Activated CD8-positive, alpha-beta T cell treated with anti-CD3 and anti-CD28 coated beads for 36 hours (primary cell): ENCODE measurements around the gene DNAI1. TPM values are rescaled to one million over a fixed set of nuclear protein-coding genes. Genes with fewer than 3 reads are reported as not detected.

Experiments
- ATAC-seq: fragments of 200-7000 bp; cut with Tn5 transposase; one replicate; pipeline ENCODE4 v1.10.0; 2021; ENCODE audit warnings: mild to moderate bottlenecking, moderate library complexity
- CTCF ChIA-PET: fragments of 350-600 bp; sonication (Branson Sonifier 250); formaldehyde crosslinking; loops from one replicate; lab custom pipeline; 2021; ENCODE audit warnings: antibody characterized with exemption; lab: Charles Lee
- POLR2A ChIA-PET: fragments of 350-600 bp; sonication (Branson Sonifier 250); formaldehyde crosslinking; loops from one replicate; lab custom pipeline; 2021; ENCODE audit warnings: antibody characterized with exemption; lab: Charles Lee
- DNase-seq: peaks from one replicate; pipeline ENCODE4 v3.0.0-alpha.2; 2020
- H3K27ac Mint-ChIP-seq: one replicate; pipeline ENCODE4 v1.8.0; 2021; ENCODE audit warnings: mild to moderate bottlenecking, mixed read lengths
- H3K27me3 Mint-ChIP-seq: one replicate; pipeline ENCODE4 v1.8.0; 2021; ENCODE audit warnings: mixed read lengths
- H3K36me3 Mint-ChIP-seq: one replicate; pipeline ENCODE4 v1.8.0; 2021; ENCODE audit warnings: low read depth, mixed read lengths
- H3K4me1 Mint-ChIP-seq: one replicate; pipeline ENCODE4 v1.8.0; 2021; ENCODE audit warnings: low read depth, mixed read lengths
- H3K4me3 Mint-ChIP-seq: one replicate; pipeline ENCODE4 v1.8.0; 2021; ENCODE audit warnings: mild to moderate bottlenecking, moderate library complexity, mixed read lengths
- H3K9me3 Mint-ChIP-seq: one replicate; pipeline ENCODE4 v1.8.0; 2021; ENCODE audit warnings: mixed read lengths
- CTCF ChIP-seq: fragments of 200-600 bp; IDR thresholded peaks from one replicate; pipeline ENCODE4 v1.8.0; 2022; ENCODE audit warnings: antibody characterized with exemption, mild to moderate bottlenecking
- intact Hi-C: fragments of 100-400 bp; cut with micrococcal nuclease; formaldehyde crosslinking; loops from one replicate; pipeline ENCODE4 v1.10.0; 2022
- total RNA-seq, 2 experiments: library from RNA; stranded (reverse); gene quantifications; one replicate each; pipeline ENCODE4 v1.2.3, GENCODE V29; 2021

Gene DNAI1
- total RNA-seq, 2 experiments from 2014 or later = 0.18 TPM; not detected in 1

GRCh38 chr9:34546834-34547827, 88.5 kb downstream of the DNAI1 start:
- ATAC-seq = peak; percentile 83
- no peaks in the 10 kb centered on the region for H3K9me3 Mint-ChIP-seq
- no peak overlapping the region for H3K27ac Mint-ChIP-seq
- POLR2A ChIA-PET = no interaction called here
- TF ChIP-seq CTCF = peak; percentile 49
- no peak overlapping the region for H3K4me3 Mint-ChIP-seq
- CTCF ChIA-PET = interaction anchor here (0.7 to 2.9 kb wide), 26 partner anchors 9 to 166 kb away, joined by 3 to 24 read pairs (median 5); no protein-coding TSS in a partner anchor
- H3K36me3 Mint-ChIP-seq = no peaks in the 10 kb centered on the region
- peaks cover 15% of the 10 kb centered on the region for H3K27me3 Mint-ChIP-seq
- intact Hi-C loops = loop anchor here (5.0 kb wide), 1 partner anchor 45 kb away; no protein-coding TSS in a partner anchor
- DNase-seq = peak; percentile 89
- H3K4me1 Mint-ChIP-seq = no peaks in the 10 kb centered on the region

- CTCF ChIA-PET = interaction anchor here (0.7 to 2.9 kb wide), 24 partner anchors 10 to 167 kb away, joined by 3 to 24 read pairs (median 5); no protein-coding TSS in a partner anchor
- intact Hi-C loops = loop anchor here (5.0 kb wide), 1 partner anchor 44 kb away; no protein-coding TSS in a partner anchor
- H3K27ac Mint-ChIP-seq = no peak overlapping the region
- ATAC-seq (peak; percentile 69), DNase-seq (peak; percentile 65)
- H3K27me3 Mint-ChIP-seq = peaks cover 15% of the 10 kb centered on the region
- no peaks in the 10 kb centered on the region for H3K9me3 Mint-ChIP-seq
- TF ChIP-seq CTCF = peak; percentile 87
- H3K36me3 Mint-ChIP-seq = no peaks in the 10 kb centered on the region
- no peaks in the 10 kb centered on the region for H3K4me1 Mint-ChIP-seq
- POLR2A ChIA-PET = interaction anchor here (0.6 kb wide), 1 partner anchor 270 kb away, joined by 3 read pairs; no protein-coding TSS in a partner anchor
- H3K4me3 Mint-ChIP-seq = no peak overlapping the region
Measured at GRCh38 chr9:34547960-34548611, 89.5 kb downstream of the DNAI1 start.

- no peak for TF ChIP-seq CTCF
- H3K4me1 Mint-ChIP-seq = no peaks in the 10 kb centered on the region
- no peak overlapping the region for H3K4me3 Mint-ChIP-seq
- POLR2A ChIA-PET = no interaction called here
- intact Hi-C loops = loop anchor here (5.0 kb wide), 1 partner anchor 43 kb away; no protein-coding TSS in a partner anchor
- H3K27me3 Mint-ChIP-seq = peaks cover 15% of the 10 kb centered on the region
- no peaks in the 10 kb centered on the region for H3K9me3 Mint-ChIP-seq
- ATAC-seq (no peak), DNase-seq (no peak)
- no peaks in the 10 kb centered on the region for H3K36me3 Mint-ChIP-seq
- CTCF ChIA-PET = interaction anchor here (1.1 to 2.4 kb wide), 2 partner anchors 45 to 145 kb away, joined by 3 to 10 read pairs; no protein-coding TSS in a partner anchor
- H3K27ac Mint-ChIP-seq = no peak overlapping the region
Measured at GRCh38 chr9:34549407-34549732, 90.8 kb downstream of the DNAI1 start.

- no peaks in the 10 kb centered on the region for H3K9me3 Mint-ChIP-seq
- peaks cover 15% of the 10 kb centered on the region for H3K27me3 Mint-ChIP-seq
- no peaks in the 10 kb centered on the region for H3K36me3 Mint-ChIP-seq
- intact Hi-C loops = no loop called here
- H3K4me3 Mint-ChIP-seq = no peak overlapping the region
- no peaks in the 10 kb centered on the region for H3K4me1 Mint-ChIP-seq
- no peak overlapping the region for H3K27ac Mint-ChIP-seq
- DNase-seq (no peak), ATAC-seq (no peak)
- POLR2A ChIA-PET = no interaction called here
- no peak for TF ChIP-seq CTCF
- CTCF ChIA-PET = interaction anchor here (1.1 kb wide), 1 partner anchor 146 kb away, joined by 3 read pairs; no protein-coding TSS in a partner anchor
Measured at GRCh38 chr9:34550016-34550680, 91.5 kb downstream of the DNAI1 start.
